Measurements from ENCODE around the gene MAN2B2.
"Not testable (repeated sequence)": the region's sequence is repeated elsewhere in the genome, so short reads cannot be mapped to it uniquely, and the experiment has no call there.

The MAN2B2 gene

GRCh38 chr4:6644792-6645530, 70.0 kb downstream of the MAN2B2 start:
- no peak for DNase-seq (ENCODE audit: low spot score)

- DNase-seq (ENCODE audit: low spot score), result no peak
These were observed 72.2 kb downstream of the MAN2B2 start for GRCh38 chr4:6647169-6647568.

- no peak for DNase-seq (ENCODE audit: low spot score)
These were observed 72.7 kb downstream of the MAN2B2 start for GRCh38 chr4:6647582-6648230.

- DNase-seq (ENCODE audit: low spot score), result no peak
These were observed 74.2 kb downstream of the MAN2B2 start for GRCh38 chr4:6649216-6649615.

GRCh38 chr4:6654211-6654610, 79.2 kb downstream of the MAN2B2 start:
- DNase-seq (ENCODE audit: low spot score), result not testable (repeated sequence)

- DNase-seq (ENCODE audit: low spot score), result not testable (repeated sequence)
These were observed 80.3 kb downstream of the MAN2B2 start for GRCh38 chr4:6655291-6655690.

- no peak for DNase-seq (ENCODE audit: low spot score)
These were observed 80.9 kb downstream of the MAN2B2 start for GRCh38 chr4:6655924-6656323.

GRCh38 chr4:6657242-6658208, 82.5 kb downstream of the MAN2B2 start:
- no peak for DNase-seq (ENCODE audit: low spot score)

- no peak for DNase-seq (ENCODE audit: low spot score)
These were observed 83.2 kb downstream of the MAN2B2 start for GRCh38 chr4:6658209-6658595.

GRCh38 chr4:6658597-6659075, 83.6 kb downstream of the MAN2B2 start:
- DNase-seq (ENCODE audit: low spot score), result peak; percentile 62

- DNase-seq (ENCODE audit: low spot score), result no peak
These were observed 84.9 kb downstream of the MAN2B2 start for GRCh38 chr4:6659897-6660296.

- no peak for DNase-seq (ENCODE audit: low spot score)
These were observed 85.4 kb downstream of the MAN2B2 start for GRCh38 chr4:6660430-6660829.

- DNase-seq (ENCODE audit: low spot score), result no peak
These were observed 87.6 kb downstream of the MAN2B2 start for GRCh38 chr4:6662591-6662990.

GRCh38 chr4:6663596-6664393, 88.8 kb downstream of the MAN2B2 start:
- DNase-seq (ENCODE audit: low spot score), result peak; percentile 27

- no peak for DNase-seq (ENCODE audit: low spot score)
These were observed 90.3 kb downstream of the MAN2B2 start for GRCh38 chr4:6665320-6665654.

GRCh38 chr4:6668391-6668790, 93.4 kb downstream of the MAN2B2 start:
- DNase-seq (ENCODE audit: low spot score), result peak; percentile 50

GRCh38 chr4:6671648-6672047, 96.7 kb downstream of the MAN2B2 start:
- no peak for DNase-seq (ENCODE audit: low spot score)

- no peak for DNase-seq (ENCODE audit: low spot score)
These were observed 97.1 kb downstream of the MAN2B2 start for GRCh38 chr4:6672131-6672530.

GRCh38 chr4:6672541-6673190, 97.7 kb downstream of the MAN2B2 start:
- not testable (repeated sequence) for DNase-seq (ENCODE audit: low spot score)
